Urinary bladder (tissue), 4 donors: Measurements from ENCODE around the gene ROBO1. TPM values are rescaled to one million over a fixed set of nuclear protein-coding genes. Genes with fewer than 3 reads are reported as not detected.
"Not testable (repeated sequence)": the region's sequence is repeated elsewhere in the genome, so short reads cannot be mapped to it uniquely, and the experiment has no call there.

Experiments used
- DNase-seq: peaks from one replicate; pipeline ENCODE4 v3.0.0-alpha.2; 2015; ENCODE audit errors: extremely low spot score
- H3K27ac ChIP-seq: one replicate; pipeline ENCODE4 v1.5.1; 2013; ENCODE audit warnings: low read depth, mild to moderate bottlenecking, moderate library complexity
- H3K36me3 ChIP-seq: one replicate; pipeline ENCODE4 v1.6.1; 2013; ENCODE audit warnings: mild to moderate bottlenecking, moderate library complexity; ENCODE audit not compliant: insufficient read depth
- H3K4me1 ChIP-seq: one replicate; pipeline ENCODE4 v1.6.1; 2013; ENCODE audit warnings: mild to moderate bottlenecking, moderate library complexity; ENCODE audit not compliant: insufficient read depth
- H3K4me3 ChIP-seq: one replicate; pipeline ENCODE4 v1.5.1; 2013; ENCODE audit warnings: low read depth, low read length
- WGBS: extraction: QIAGEN DNeasy Blood & Tissue Kit; methylation state at CpG from one replicate; pipeline ENCODE4 v1.1.7; 2013; 5-methylcytosine and 5-hydroxymethylcytosine counted together
- polyA plus RNA-seq: library from polyadenylated mRNA; stranded (reverse); fragments of 200-250 nt; gene quantifications from one replicate; pipeline ENCODE4 v1.2.3, GENCODE V29; 2013
- total RNA-seq: library from RNA; depleted of rRNA; stranded (reverse); fragments of >200 nt; gene quantifications from one replicate; pipeline ENCODE4 v1.2.3, GENCODE V29; 2014
- donor health status: healthy with polysubstance abuse.
- donor health status: healthy.

ROBO1 gene
- total and polyA plus RNA-seq, 2 donors: 14.0 to 67.0 TPM

DNA sequence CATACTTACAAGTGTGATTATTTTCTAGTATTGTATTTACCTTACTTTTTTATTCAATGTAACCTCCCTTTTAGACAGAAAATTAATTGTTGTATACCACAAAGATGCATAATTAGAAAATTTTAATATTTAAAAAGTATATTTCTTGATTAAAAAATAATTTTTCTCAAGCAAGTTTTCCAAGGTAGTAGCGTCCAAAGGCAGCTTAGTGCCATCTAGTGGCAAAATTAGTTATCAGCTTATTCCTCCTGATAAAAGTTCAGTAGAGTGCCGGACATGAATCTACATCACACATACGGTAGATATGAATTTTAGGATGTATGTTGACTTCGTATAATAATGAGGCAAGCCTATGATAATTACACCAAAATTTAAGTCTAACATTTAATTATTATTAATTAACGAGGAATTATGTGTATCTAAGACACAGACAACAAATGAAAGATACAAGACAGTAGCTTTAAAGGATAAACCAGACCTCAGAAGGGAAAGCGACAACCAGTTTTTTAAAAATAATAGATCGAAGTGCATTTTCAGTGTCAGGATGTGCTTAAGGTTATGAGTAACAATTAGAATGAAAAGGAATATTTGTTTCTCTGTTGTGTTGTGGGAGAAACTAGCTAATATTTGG is 405.9 kb downstream of the ROBO1 start:
- no peak overlapping the region for H3K27ac ChIP-seq
- 21% methylated on average over 7 of the region's 7 CpGs for WGBS
- H3K4me1 ChIP-seq: no peaks in the 10 kb centered on the region
- no peak for DNase-seq
- no peak overlapping the region for H3K4me3 ChIP-seq
- no peaks in the 10 kb centered on the region for H3K36me3 ChIP-seq

DNA sequence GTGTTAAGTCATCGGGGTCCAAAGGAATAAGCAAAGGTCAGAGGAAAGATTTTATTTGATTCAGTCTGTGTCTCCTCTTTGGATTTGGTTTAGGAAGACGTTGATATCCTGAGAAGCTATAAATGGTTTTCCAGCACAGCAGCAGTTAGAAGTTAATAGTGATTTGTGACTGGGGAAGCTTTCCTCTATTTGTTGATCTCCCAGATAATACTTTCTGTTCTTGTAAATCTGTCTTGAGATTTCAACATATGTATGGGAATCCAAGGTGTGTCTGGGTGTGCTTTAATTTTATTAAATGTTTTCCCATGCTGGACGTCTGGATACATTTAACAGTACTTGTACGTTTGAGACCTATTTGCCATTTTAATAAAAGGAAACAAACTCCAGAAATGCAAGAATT is 409.5 kb downstream of the ROBO1 start:
- Histone ChIP-seq H3K4me3 (no peak overlapping the region), H3K4me1 (no peaks in the 10 kb centered on the region), H3K27ac (no peak overlapping the region), H3K36me3 (no peaks in the 10 kb centered on the region)
- 66% methylated on average over 4 of the region's 4 CpGs for WGBS
- no peak for DNase-seq

DNA sequence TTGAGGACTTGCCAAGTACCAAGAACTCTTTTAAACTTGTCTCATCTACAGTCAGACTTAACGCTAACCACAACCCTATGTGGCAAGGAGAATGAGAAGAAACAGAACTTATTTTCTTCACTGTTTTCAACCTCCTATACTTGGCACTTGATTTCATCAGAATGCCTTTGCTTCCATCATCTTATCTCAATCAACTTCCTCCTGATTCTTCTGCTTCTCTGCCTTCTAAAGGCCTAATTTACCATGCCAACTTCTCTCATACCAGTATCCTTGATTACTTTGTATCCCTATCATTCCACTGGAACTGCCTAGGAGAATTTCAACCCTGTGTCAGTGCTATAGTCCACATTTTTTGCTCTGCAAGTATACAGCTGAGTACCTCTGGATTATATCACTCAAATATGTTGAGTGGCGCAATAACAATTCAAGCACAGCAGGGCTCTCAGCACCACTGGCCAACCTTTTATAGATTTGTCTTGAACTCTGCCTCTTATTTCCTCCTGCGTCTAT is 413.6 kb downstream of the ROBO1 start:
- no peak overlapping the region for H3K27ac ChIP-seq
- WGBS: 65% methylated on average over 3 of the region's 3 CpGs
- no peaks in the 10 kb centered on the region for H3K4me1 ChIP-seq
- no peak for DNase-seq
- H3K36me3 ChIP-seq: no peaks in the 10 kb centered on the region
- no peak overlapping the region for H3K4me3 ChIP-seq

DNA sequence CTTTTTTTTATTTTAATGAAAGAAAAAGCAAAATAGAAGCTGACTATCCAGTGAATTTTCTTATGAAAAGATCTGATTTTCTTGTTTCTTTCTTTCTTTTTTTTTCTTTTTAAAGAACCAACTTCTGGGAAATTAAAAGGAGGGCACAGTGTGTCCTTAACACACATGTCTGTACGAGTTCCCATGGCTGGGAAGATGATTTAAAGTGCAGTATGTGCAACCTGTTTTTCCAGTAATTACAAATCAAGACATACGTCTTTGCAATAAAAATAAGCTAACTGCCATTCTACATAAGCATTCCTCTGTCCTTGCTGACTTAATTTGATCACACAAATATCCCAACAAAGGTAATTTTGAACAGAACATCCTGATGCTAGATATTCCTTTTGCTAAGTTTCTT is 416.1 kb downstream of the ROBO1 start:
- no peaks in the 10 kb centered on the region for H3K4me1 ChIP-seq
- WGBS: 75% methylated on average over 2 of the region's 2 CpGs
- no peak overlapping the region for H3K4me3 ChIP-seq
- H3K27ac ChIP-seq: no peak overlapping the region
- DNase-seq: no peak
- no peaks in the 10 kb centered on the region for H3K36me3 ChIP-seq

DNA sequence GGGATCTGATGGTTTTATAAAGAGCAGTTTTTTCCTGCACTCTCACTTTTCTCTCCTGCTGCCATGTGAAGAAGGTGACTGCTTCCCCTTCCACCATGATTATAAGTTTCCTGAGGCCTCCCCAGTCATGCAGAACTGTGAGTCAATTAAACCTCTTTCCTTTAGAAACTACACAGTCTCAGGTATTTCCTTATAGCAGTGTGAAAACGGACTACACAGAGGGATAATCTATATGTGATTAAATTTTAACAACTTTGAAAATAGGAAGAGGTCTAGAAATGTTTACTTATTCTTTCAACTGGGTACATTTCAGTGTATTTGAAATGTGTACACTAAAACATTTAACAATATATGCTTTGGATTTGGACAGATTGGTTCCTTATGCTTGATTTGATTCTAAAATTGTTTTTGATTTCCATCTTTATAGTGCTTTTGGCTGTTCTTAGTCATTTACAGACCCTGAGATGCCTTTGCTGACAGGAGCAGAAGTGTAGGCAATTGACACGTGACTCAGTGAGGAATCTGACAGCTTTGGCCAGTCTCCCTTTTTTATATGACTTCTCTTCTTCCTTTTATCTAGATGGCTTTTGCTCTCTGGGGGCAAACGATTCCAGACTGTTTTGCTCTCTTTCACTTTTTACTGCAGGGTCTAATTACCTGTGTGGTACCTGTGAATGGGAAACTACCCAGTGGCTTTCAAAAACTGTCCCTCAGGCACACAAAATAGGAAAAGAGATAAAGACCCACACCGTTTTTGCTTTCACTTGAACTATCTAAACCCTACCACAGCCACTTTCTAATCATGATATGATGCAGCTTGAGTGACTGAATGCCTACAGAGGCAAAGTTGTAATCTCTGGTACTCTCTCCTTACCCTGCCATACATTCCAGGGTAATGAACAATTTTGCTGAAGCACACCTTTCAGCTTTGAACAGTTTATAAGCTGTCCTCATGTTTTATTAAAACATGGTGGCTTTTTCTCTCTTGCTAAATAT is 422.6 kb downstream of the ROBO1 start:
- no peak overlapping the region for H3K27ac ChIP-seq
- WGBS: 34% methylated on average over 4 of the region's 4 CpGs
- no peak for DNase-seq
- no peak overlapping the region for H3K4me3 ChIP-seq
- no peaks in the 10 kb centered on the region for H3K36me3 ChIP-seq
- no peaks in the 10 kb centered on the region for H3K4me1 ChIP-seq

DNA sequence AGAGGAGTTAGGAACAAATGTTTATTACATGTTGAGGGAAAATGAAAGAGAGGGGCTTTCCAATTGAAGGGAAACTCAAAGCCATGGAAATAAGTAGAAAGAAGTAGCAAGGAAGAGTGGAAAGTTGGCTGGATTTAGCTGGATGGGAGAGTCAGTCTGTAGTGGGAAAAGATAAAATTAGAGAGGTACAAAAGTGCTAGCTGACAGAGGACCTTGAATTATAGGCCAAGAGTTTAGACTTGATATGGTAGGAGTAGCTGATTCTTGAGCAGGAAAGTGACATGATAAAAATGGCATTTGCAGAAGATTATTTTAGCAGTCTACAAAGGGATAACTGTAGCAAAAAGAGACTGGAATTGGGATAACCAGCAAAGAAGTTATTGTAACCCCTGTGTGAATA is 425.8 kb downstream of the ROBO1 start:
- H3K4me3 ChIP-seq: no peak overlapping the region
- DNase-seq: no peak
- no peak overlapping the region for H3K27ac ChIP-seq
- H3K4me1 ChIP-seq: no peaks in the 10 kb centered on the region
- no peaks in the 10 kb centered on the region for H3K36me3 ChIP-seq

DNA sequence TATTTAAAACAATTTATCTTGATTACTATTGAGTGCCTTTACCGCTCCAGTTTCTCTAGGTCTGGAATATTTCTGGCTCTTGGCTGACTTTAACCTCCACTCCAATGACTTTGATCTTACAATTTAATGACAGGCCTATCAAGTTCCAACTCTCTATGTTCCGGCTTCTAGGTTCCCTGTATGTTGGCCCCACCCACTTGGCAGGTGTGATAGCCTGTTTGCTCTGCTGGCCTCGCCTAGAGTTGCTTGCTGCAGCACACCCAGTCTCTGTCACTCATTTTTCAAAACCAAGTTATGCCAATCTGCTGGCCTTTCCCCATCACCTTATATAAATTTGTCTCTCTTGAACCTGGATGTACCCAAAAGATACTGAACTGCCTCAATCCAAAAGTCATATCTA is 428.0 kb downstream of the ROBO1 start:
- WGBS: 77% methylated on average over 3 of the region's 3 CpGs
- H3K36me3 ChIP-seq: no peaks in the 10 kb centered on the region
- H3K4me1 ChIP-seq: no peaks in the 10 kb centered on the region
- H3K4me3 ChIP-seq: no peak overlapping the region
- DNase-seq: no peak
- no peak overlapping the region for H3K27ac ChIP-seq

DNA sequence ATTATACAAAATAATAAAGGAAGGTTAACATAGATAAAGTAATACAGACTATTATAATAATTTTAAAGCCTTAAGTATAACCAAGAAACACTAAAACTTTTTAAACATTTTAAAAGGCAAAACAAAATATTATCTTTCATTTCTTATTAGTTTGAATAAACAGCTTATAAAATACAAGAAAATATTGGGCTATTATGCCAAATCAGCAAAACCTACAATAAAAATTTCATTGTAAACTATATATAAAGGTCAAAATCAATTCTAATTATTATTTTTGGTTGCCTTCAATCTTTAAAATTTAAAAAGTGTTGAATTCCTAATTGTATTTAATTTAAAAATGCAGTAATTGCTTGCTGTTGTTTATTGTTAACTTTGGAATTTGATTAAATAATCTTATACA is 430.0 kb downstream of the ROBO1 start:
- Histone ChIP-seq H3K27ac (no peak overlapping the region), H3K4me3 (no peak overlapping the region), H3K36me3 (no peaks in the 10 kb centered on the region), H3K4me1 (no peaks in the 10 kb centered on the region)
- no peak for DNase-seq

DNA sequence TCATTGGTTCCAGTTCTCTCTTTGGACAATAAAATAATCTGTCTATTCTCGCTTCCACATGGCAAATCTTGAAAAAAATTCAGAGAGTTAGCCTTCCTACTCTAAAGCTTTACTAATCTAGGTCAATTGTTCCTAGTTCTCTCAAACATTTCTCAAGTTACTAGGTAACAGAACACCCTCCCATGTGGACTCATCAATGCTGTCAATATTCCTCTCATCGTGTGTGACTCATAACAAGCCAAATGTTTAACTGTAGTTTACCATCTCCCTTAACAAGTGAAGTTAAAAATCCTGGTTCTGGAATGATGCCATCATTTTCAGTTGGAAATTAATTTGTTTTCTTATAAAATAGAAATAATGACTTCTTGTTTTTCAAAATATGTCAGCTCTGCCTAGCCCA is 438.6 kb downstream of the ROBO1 start:
- 84% methylated on average over 2 of the region's 2 CpGs for WGBS
- DNase-seq: no peak
- no peak overlapping the region for H3K27ac ChIP-seq

DNA sequence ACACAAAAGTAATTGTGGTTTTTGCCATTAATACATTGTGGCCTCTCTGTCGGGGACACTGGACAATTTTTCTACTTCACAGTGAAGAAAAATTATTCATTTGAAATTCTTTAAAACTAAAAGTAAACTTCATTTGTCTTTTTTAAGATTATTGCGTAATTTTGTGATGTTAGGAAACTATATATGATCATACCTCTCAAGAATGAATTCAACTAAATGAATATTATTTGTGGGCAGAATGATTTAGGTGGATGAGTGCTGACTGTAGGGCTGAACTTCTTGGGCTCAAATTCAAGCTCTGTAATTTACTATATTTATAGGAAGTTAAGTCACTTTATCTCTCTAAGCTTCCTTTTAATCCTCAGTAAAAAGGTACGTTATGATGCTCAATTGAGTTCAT is 441.2 kb downstream of the ROBO1 start:
- 76% methylated on average over 3 of the region's 3 CpGs for WGBS
- no peaks in the 10 kb centered on the region for H3K4me1 ChIP-seq

More for the DNA sequence above, 438.6 kb downstream of the ROBO1 start:
- no peak overlapping the region for H3K4me3 ChIP-seq
- no peaks in the 10 kb centered on the region for H3K36me3 ChIP-seq
- H3K4me1 ChIP-seq: no peaks in the 10 kb centered on the region

DNA sequence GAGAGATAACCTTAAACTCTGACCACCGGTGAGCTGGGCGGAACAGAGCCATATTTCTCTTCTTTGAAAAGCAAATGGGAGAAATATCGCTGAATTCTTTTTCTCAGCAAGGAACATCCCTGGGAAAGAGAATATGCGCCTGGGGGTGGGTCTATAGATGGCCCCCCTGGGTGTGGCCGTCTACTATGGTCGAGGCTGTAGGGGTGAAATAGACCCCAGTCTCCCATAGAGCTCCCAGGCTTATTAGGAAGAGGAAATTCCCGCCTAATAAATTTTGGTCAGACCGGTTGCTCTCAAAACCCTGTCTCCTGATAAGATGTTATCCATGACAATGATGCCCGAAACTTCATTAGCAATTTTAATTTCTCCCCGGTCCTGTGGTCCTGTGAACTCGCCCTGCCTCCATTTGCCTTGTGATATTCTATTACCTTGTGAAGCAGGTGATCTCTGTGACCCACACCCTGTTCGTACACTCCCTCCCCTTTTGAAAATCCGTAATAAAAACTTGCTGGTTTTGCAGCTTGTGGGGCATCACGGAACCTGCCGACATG is 441.9 kb downstream of the ROBO1 start:
- H3K27ac ChIP-seq, H3K4me1 ChIP-seq, H3K4me3 ChIP-seq, DNase-seq, H3K36me3 ChIP-seq: not testable (repeated sequence)
- 88% methylated on average over 15 of the region's 15 CpGs for WGBS

More for the DNA sequence above, 441.2 kb downstream of the ROBO1 start:
- Histone ChIP-seq H3K4me3 (no peak overlapping the region), H3K27ac (no peak overlapping the region), H3K36me3 (no peaks in the 10 kb centered on the region)
- DNase-seq: no peak

DNA sequence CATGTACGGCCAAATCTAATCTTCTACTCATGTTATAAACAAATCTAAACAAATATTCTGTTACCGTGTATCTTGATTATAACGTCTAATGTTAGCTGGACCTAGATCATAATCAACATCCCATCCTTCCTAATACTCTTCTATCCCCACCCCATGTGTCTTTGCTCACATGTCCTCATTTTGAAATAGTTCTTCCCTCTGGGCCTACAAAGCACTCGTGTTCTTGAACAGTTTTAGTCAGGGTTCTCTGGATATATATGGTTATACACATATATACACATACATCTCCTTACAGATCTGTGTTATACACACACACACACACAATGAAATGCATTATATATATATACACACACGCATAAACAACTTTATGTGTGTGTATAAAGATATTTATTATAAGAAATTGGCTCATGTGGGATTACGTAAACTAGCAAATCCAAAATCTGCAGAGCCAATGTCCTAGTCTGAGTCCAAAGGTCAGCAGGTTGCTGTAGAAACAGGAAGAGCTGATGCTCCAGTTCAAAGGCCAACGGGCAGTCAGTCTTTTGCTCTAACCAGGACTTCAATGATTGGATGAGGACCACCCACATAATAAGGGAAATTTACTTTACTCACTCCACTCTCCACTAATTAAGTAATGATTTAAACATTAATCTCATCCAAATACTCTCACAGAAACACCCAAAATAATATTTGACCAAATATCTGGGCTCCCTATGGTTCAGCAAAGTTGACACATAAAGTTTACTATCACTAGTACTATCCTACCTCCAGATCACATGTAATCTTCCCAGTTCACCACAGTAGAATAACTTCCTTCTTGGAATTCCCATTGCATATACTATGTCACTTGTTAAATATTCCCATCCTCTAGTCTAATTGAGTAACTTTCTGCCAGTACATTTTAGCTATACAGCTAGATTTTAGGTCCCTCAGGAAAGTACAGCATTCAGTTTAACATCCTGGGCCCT is 450.0 kb downstream of the ROBO1 start:
- 68% methylated on average over 7 of the region's 7 CpGs for WGBS

DNA sequence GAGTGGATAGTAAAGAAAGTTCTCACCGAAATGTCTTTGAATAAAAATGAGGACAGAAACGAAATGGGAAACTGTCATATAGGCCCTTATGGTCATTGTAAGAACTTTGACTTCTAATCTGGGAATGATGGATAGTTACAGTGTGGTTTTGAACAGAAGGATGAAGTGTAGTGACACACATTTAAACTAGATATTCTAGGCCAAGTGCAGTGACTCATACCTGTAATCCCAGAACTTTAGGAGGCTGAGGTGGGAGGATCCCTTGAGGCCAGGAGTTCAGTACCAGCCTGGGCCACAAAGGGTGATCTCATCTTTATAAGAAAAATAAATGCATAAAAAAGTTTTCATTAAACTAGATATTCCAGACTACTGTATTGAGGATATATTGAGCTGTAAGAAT is 452.8 kb downstream of the ROBO1 start:
- H3K4me3 ChIP-seq: no peak overlapping the region
- WGBS: 86% methylated on average over 2 of the region's 2 CpGs
- H3K4me1 ChIP-seq: no peaks in the 10 kb centered on the region
- no peak for DNase-seq
- H3K36me3 ChIP-seq: no peaks in the 10 kb centered on the region
- no peak overlapping the region for H3K27ac ChIP-seq

More for the DNA sequence above, 450.0 kb downstream of the ROBO1 start:
- Histone ChIP-seq H3K27ac (no peak overlapping the region), H3K4me3 (no peak overlapping the region), H3K4me1 (no peaks in the 10 kb centered on the region), H3K36me3 (no peaks in the 10 kb centered on the region)
- no peak for DNase-seq
